A549 (cell line): ENCODE results near the gene SREBF1. TPM values are rescaled to one million over a fixed set of nuclear protein-coding genes. Genes with fewer than 3 reads are reported as not detected.

ENCODE experiments used
- ATAC-seq, 2 experiments: fragments of 200-7000 bp in 1 of 2; fragments of >200 bp in 1 of 2; cut with Nextera tagmentation in 1 of 2; cut with Tn5 transposase in 1 of 2; 3 replicates each; pipeline versions ENCODE4 v1.8.0 to v1.9.1; 2018 to 2020; ENCODE audit warnings: mild to moderate bottlenecking in 1 of 2, moderate library complexity in 1 of 2
- CTCF ChIA-PET: fragments of 300-600 bp; sonication (Branson Sonifier 250); formaldehyde crosslinking; extraction: SDS; loops from one replicate; lab custom pipeline; 2021; ENCODE audit warnings: antibody characterized with exemption, inconsistent platforms; lab: Yijun Ruan, JAX
- POLR2A ChIA-PET: fragments of 350-600 bp; formaldehyde crosslinking; extraction: SDS; loops from one replicate; lab custom pipeline; 2021; ENCODE audit warnings: antibody characterized with exemption, inconsistent platforms; lab: Yijun Ruan, JAX
- DNase-seq, 2 experiments: peaks; one replicate each; pipeline versions ENCODE4 v3.0.0 to v3.0.0-alpha.2; 2011 to 2016; ENCODE audit warnings: low read depth in 1 of 2, low spot score in 1 of 2
- FAIRE-seq: peaks from 2 replicates; lab custom pipeline; 2011; peaks lifted over from hg19 to GRCh38; lab: Jason Lieb, UNC
- H3K27ac ChIP-seq, 2 experiments: fragments of >200 bp; sonication (Bioruptor Twin); formaldehyde crosslinking; 3 replicates each; pipeline ENCODE4 v1.5.1; 2016 to 2017
- H3K4me1 ChIP-seq: fragments of >200 bp; sonication (Bioruptor Twin); formaldehyde crosslinking; 3 replicates; pipeline ENCODE4 v1.6.1; 2016
- H3K4me2 ChIP-seq: fragments of >200 bp; sonication (Bioruptor Twin); formaldehyde crosslinking; 3 replicates; pipeline ENCODE4 v1.6.1; 2016
- H3K4me3 ChIP-seq: fragments of >200 bp; sonication (Bioruptor Twin); formaldehyde crosslinking; 3 replicates; pipeline ENCODE4 v1.5.1; 2016
- H3K9me3 ChIP-seq: fragments of >200 bp; sonication (Bioruptor Twin); formaldehyde crosslinking; 3 replicates; pipeline ENCODE4 v1.6.1; 2016
- CBX2 ChIP-seq: fragments of 200-600 bp; sonication (generic); IDR thresholded peaks from 2 replicates; pipeline ENCODE4 v1.6.1; 2016; ENCODE audit warnings: low read depth, mild to moderate bottlenecking, borderline replicate concordance
- CBX8 ChIP-seq: fragments of 200-600 bp; sonication (generic); IDR thresholded peaks from 2 replicates; pipeline ENCODE4 v1.6.1; 2016
- CEBPB ChIP-seq, 2 experiments: fragments of >200 bp in 1 of 2; sonication (Bioruptor Twin) in 1 of 2; formaldehyde crosslinking in 1 of 2; IDR thresholded peaks; 2 replicates each; pipeline ENCODE4 v1.6.1; 2012 to 2016
- CHD2 ChIP-seq: fragments of 150-350 bp; IDR thresholded peaks from 2 replicates; pipeline ENCODE4 v1.6.1; 2014; ENCODE audit warnings: low read length; ENCODE audit not compliant: partially characterized antibody
- EP300 ChIP-seq, 2 experiments: fragments of >200 bp; sonication (Bioruptor Twin); formaldehyde crosslinking; IDR thresholded peaks; 2 replicates in 1 of 2; 3 replicates in 1 of 2; pipeline ENCODE4 v1.6.1; 2016 to 2017
- ESRRA ChIP-seq: fragments of 150-350 bp; IDR thresholded peaks from 2 replicates; pipeline ENCODE4 v1.6.1; 2014; ENCODE audit warnings: mild to moderate bottlenecking, low read length, borderline replicate concordance
- HDAC2 ChIP-seq: fragments of 200-600 bp; sonication (generic); IDR thresholded peaks from 2 replicates; pipeline ENCODE4 v1.6.1; 2016
- HEYL ChIP-seq: fragments of 250-450 bp; sonication (Bioruptor Pico); IDR thresholded peaks from 2 replicates; pipeline ENCODE4 v1.8.0; 2021; ENCODE audit warnings: mild to moderate bottlenecking, moderate library complexity
- HOXB13 ChIP-seq: fragments of 250-450 bp; sonication (Bioruptor Pico); IDR thresholded peaks from 2 replicates; pipeline ENCODE4 v1.5.0; 2020; ENCODE audit warnings: low read depth, mild to moderate bottlenecking, moderate library complexity
- HOXB5 ChIP-seq: fragments of 250-450 bp; sonication (Bioruptor Pico); IDR thresholded peaks from 2 replicates; pipeline ENCODE4 v1.5.0; 2020; ENCODE audit warnings: mild to moderate bottlenecking, moderate library complexity
- JUNB ChIP-seq: fragments of >200 bp; sonication (Bioruptor Twin); formaldehyde crosslinking; IDR thresholded peaks from 2 replicates; pipeline ENCODE4 v1.6.1; 2016
- KDM1A ChIP-seq: fragments of 200-600 bp; sonication (generic); IDR thresholded peaks from 2 replicates; pipeline ENCODE4 v1.6.1; 2016; ENCODE audit warnings: low read depth, mild to moderate bottlenecking
- KDM5A ChIP-seq: fragments of 200-600 bp; sonication (generic); IDR thresholded peaks from 2 replicates; pipeline ENCODE4 v1.6.1; 2016; ENCODE audit warnings: antibody characterized with exemption, mild to moderate bottlenecking
- MAFK ChIP-seq: fragments of 450-650 bp; IDR thresholded peaks from 2 replicates; pipeline ENCODE4 v1.6.1; 2014; ENCODE audit not compliant: partially characterized antibody
- MYC ChIP-seq: IDR thresholded peaks from 2 replicates; pipeline ENCODE4 v1.6.1; 2012; ENCODE audit warnings: mild to moderate bottlenecking, inconsistent platforms, low read length, improper control_type of control experiment, borderline replicate concordance
- NFE2L2 ChIP-seq: fragments of 150-350 bp; conservative IDR thresholded peaks from 2 replicates; pipeline ENCODE4 v1.6.1; 2014; ENCODE audit warnings: low read length
- POLR2AphosphoS2 ChIP-seq: conservative IDR thresholded peaks from 2 replicates; pipeline ENCODE4 v1.6.1; 2012; ENCODE audit warnings: low read length, improper control_type of control experiment, inconsistent platforms
- REST ChIP-seq: fragments of 200-600 bp; sonication (generic); IDR thresholded peaks from 2 replicates; pipeline ENCODE4 v1.6.1; 2016; ENCODE audit warnings: antibody characterized with exemption, mild to moderate bottlenecking, moderate library complexity
- SMC3 ChIP-seq: fragments of >200 bp; sonication (Bioruptor Twin); formaldehyde crosslinking; IDR thresholded peaks from 3 replicates; pipeline ENCODE4 v1.6.1; 2018; ENCODE audit warnings: inconsistent platforms
- USF2 ChIP-seq: fragments of 450-650 bp; IDR thresholded peaks from 2 replicates; pipeline ENCODE4 v1.6.1; 2014; ENCODE audit warnings: antibody characterized with exemption
- ZFP36 ChIP-seq: fragments of 450-650 bp; IDR thresholded peaks from 2 replicates; pipeline ENCODE4 v1.6.1; 2014; ENCODE audit warnings: borderline replicate concordance; ENCODE audit not compliant: partially characterized antibody
- WGBS: methylation state at CpG from one replicate; pipeline ENCODE4 v1.1.6; 2017; ENCODE audit errors: missing lambda C conversion rate; 5-methylcytosine and 5-hydroxymethylcytosine counted together
- polyA plus RNA-seq, 4 experiments: library from polyadenylated mRNA; depleted of rRNA in 3 of 4; stranded (reverse); fragments of >200 nt; fragmentation: RNase III in 1 of 4; extraction: RNeasy Plus Mini Kit Qiagen cat#74134 plus additional on column Dnase treatment in 1 of 4; gene quantifications; 2 replicates in 3 of 4; 3 replicates in 1 of 4; pipeline ENCODE4 v1.2.3, GENCODE V29; 2011 to 2017
- TF ChIP-seq, protein P1 (sequence below): fragments of >200 bp; sonication (Bioruptor Twin); formaldehyde crosslinking; IDR thresholded peaks from 3 replicates; pipeline ENCODE4 v1.6.1; 2016
- TF ChIP-seq, protein P2 (sequence below): fragments of 250-450 bp; sonication (Bioruptor Pico); IDR thresholded peaks from 2 replicates; pipeline ENCODE4 v1.5.0; 2020; ENCODE audit warnings: low read depth, mild to moderate bottlenecking, moderate library complexity
- TF ChIP-seq, protein P3 (sequence below): fragments of 250-450 bp; sonication (Bioruptor Pico); IDR thresholded peaks from 2 replicates; pipeline ENCODE4 v1.5.0; 2021; ENCODE audit warnings: mild to moderate bottlenecking, moderate library complexity, borderline replicate concordance

SREBF1 gene
- polyA plus RNA-seq, 2 of the 4 experiments (the other 2 are of a cell fraction) = 47.4 to 159 TPM

DNA sequence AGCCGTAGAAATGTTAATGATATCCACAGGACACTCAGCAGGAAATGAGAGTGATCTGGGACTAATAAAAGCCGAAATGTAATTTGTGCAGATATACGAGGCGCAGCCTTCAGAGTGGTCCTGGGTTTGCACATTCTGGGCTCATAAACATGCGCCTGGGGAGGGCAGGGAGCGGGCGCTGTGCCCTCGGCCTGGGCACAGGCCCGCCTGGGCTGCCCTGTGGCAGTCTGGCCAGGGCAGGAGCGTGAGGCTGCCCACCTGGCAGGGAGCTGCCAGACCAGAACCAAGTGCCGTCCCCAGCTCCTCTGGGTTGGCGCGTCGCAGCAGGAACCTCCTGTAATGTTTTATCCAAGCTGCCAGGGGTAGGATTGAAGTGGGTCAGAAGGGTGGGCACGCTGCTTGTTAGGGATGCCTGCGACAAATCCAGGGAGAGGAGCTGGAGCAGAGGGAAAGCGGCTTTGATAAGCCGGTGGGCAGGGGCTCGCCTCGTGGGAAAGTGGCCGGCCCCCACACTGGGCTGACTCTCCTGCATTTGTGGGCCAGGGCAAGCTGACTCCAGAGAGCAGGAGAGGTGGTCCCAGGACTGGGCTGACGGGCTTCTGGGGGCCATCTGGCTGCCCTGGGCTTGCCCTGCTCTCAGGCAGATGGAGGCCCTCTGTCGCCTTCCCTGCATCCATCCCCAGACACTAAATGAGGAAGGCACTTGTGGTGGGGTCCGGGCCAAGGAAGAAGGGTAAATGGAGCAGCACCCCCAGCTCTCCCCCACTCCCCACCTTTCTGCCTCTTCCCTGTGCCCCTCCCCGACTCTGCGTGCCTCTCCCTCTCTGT, 45.9 kb downstream of the SREBF1 start (continued):
- no peak for TF ChIP-seq HDAC2
- TF ChIP-seq POLR2AphosphoS2 = no peak

GRCh38 chr17:17789828-17790636, 46.8 kb downstream of the SREBF1 start:
- WGBS = 68% methylated on average over 11 of the region's 12 CpGs
- Histone ChIP-seq H3K4me2 (peak overlapping the region; percentile 36; the same call in 2 of the 3 replicates), H3K4me1 (peaks cover 33% of the 10 kb centered on the region), H3K27ac (peak overlapping the region in 1 of 2 experiments; percentile 48; a peak in 3 of 6 replicates), H3K9me3 (no peaks in the 10 kb centered on the region)
- TF ChIP-seq ZFP36 (no peak), KDM5A (no peak), HOXB5 (CRISPR knock-in tag) (no peak), CEBPB (IDR thresholded peaks at IDR 0.05) (no peak), POLR2AphosphoS2 (no peak), REST (no peak), ESRRA (no peak), KDM1A (no peak), CHD2 (no peak), CBX8 (no peak), MAFK (no peak), HEYL (no peak), JUNB (no peak), SMC3 (no peak)
- TF ChIP-seq, protein P1, sequence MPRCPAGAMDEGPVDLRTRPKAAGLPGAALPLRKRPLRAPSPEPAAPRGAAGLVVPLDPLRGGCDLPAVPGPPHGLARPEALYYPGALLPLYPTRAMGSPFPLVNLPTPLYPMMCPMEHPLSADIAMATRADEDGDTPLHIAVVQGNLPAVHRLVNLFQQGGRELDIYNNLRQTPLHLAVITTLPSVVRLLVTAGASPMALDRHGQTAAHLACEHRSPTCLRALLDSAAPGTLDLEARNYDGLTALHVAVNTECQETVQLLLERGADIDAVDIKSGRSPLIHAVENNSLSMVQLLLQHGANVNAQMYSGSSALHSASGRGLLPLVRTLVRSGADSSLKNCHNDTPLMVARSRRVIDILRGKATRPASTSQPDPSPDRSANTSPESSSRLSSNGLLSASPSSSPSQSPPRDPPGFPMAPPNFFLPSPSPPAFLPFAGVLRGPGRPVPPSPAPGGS = no peak
- TF ChIP-seq, all 56 proteins: peak for 0
- ATAC-seq = no peak
- FAIRE-seq = no peak
- ChIA-PET POLR2A (no interaction called here), CTCF (interaction anchor here (0.9 to 1.8 kb wide), 6 partner anchors 11 to 110 kb away, joined by 3 to 9 read pairs (median 4); no protein-coding TSS in a partner anchor)
- no peak for DNase-seq
- no peak overlapping the region for H3K4me3 ChIP-seq

GRCh38 chr17:17789410-17789809, 47.4 kb downstream of the SREBF1 start:
- ChIA-PET CTCF (interaction anchor here (0.9 to 5.8 kb wide), 8 partner anchors 11 to 109 kb away, joined by 3 to 33 read pairs (median 4); no protein-coding TSS in a partner anchor), POLR2A (no interaction called here)
- WGBS = 83% methylated on average over 6 of the region's 6 CpGs
- H3K4me1 ChIP-seq = peaks cover 39% of the 10 kb centered on the region
- H3K9me3 ChIP-seq = no peaks in the 10 kb centered on the region
- peak overlapping the region; percentile 36; the same call in 2 of the 3 replicates for H3K4me2 ChIP-seq
- ATAC-seq (peak in 1 of 2 experiments; percentile 6; a peak in 1 of 6 replicates), DNase-seq (no peak), FAIRE-seq (peak; percentile 72)
- no peak overlapping the region for H3K4me3 ChIP-seq
- H3K27ac ChIP-seq = peak overlapping the region in 1 of 2 experiments; percentile 48; a peak in 3 of 6 replicates
- TF ChIP-seq, protein P2, sequence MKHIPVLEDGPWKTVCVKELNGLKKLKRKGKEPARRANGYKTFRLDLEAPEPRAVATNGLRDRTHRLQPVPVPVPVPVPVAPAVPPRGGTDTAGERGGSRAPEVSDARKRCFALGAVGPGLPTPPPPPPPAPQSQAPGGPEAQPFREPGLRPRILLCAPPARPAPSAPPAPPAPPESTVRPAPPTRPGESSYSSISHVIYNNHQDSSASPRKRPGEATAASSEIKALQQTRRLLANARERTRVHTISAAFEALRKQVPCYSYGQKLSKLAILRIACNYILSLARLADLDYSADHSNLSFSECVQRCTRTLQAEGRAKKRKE (CRISPR knock-in tag) = no peak
- TF ChIP-seq KDM1A (no peak), HDAC2 (no peak), MYC (no peak), ESRRA (no peak), HEYL (no peak), SMC3 (no peak), USF2 (no peak), HOXB13 (no peak), CHD2 (no peak), NFE2L2 (no peak), CBX2 (no peak), EP300 (IDR thresholded peaks at IDR 0.05) (no peak)
- TF ChIP-seq, protein P3, sequence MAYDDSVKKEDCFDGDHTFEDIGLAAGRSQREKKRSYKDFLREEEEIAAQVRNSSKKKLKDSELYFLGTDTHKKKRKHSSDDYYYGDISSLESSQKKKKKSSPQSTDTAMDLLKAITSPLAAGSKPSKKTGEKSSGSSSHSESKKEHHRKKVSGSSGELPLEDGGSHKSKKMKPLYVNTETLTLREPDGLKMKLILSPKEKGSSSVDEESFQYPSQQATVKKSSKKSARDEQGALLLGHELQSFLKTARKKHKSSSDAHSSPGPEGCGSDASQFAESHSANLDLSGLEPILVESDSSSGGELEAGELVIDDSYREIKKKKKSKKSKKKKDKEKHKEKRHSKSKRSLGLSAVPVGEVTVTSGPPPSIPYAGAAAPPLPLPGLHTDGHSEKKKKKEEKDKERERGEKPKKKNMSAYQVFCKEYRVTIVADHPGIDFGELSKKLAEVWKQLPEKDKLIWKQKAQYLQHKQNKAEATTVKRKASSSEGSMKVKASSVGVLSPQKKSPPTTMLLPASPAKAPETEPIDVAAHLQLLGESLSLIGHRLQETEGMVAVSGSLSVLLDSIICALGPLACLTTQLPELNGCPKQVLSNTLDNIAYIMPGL = no peak
